SKM-1 (cell line): ENCODE measurements around the gene CEACAM7.
"Not testable (repeated sequence)": the region's sequence is repeated elsewhere in the genome, so short reads cannot be mapped to it uniquely, and the experiment has no call there.

Source experiments
- DNase-seq: peaks from one replicate; lab custom pipeline; 2025; ENCODE audit not compliant: unreplicated experiment; lab: John Stamatoyannopoulos, UW

Gene CEACAM7

DNA sequence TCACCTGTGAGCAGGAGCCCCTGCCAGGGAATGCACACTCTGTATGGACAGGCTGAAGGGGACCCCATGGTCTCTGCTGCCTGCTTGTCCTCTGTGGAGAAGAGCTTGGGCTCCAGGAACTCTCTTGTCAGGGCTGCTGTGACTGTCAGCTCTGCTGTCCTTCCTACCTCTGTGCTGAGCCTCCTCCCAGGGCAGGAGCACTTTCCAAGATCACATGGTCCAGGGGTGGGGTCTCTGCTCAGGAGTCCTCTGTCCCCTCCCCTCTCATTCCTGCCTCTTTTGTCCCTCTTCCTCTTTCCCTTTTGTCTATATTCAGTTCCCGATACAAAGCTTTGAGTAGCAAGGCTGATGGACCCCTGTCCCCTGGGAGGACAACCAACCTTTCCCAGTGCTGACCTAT is at the start of gene CEACAM7:
TSS of gene CEACAM7 (minus strand) at position 173 of the 400 bp plus-strand sequence. CDS start at position 68, 105 bp downstream.
- DNase-seq = no peak

DNA sequence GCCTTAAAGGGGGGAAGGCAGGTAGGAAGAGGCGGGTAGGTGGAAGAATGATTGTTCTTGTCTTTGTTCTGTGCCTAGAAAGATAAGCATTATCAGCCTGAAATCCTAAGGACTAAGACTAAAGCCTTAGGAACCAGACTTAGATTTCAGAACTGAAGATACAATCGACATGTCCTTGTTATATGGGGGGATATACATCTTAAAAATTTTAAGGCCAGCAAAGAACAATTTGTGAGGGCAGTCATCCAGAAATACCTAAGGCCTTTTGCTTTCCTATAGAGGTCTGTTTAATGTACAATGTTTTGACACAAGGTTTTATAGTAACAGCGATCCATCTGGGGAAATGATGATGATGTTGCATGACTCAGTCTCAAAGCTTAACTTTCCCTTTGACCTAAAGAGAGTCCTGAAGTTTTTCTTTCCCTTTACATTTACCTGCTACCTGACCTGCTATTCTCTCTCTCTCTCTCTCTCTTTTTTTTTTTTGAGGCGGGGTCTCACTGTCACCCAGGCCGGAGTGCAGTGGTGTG is 47.1 kb upstream of the CEACAM7 start:
- DNase-seq = no peak

DNA sequence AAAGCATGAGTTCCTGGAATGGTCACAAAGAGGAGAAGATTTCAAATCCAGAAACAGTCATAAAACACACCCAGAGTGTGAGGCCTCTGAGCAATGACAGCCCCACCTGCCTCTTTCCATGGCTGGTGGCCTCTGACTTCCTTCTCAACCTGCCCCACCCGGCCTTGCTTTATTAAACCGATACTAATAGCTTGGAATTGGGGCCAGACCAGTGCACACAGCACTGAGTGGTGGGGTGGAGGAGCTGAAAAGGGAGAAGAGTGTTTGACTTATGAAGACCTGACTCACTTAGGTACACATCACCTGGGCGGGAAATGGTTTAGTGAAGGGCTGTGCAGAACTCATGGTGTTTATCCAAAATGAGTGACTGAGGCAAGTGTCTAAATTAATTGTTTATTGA is 46.5 kb upstream of the CEACAM7 start:
- DNase-seq = no peak

DNA sequence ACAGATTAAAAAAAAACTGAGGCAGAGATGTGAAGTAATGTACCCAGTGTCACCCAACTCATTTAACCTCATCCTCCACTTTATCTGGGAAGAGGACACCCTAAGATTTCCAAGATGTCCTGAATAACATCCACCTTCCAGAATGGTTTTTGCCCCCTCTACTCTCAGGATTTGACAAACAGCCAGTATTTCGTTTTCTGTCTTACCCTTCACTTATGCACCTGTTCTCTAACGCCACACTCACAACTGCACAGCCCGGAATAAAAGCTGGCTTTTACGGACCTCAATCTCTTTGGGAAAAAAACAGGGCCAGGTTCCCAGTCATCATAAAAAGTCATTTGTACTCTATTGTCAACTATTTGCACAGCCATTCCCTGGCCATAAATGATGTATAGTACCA is 46.1 kb upstream of the CEACAM7 start:
- DNase-seq = no peak

GRCh38 chr19:41726493-41726892 is 38.4 kb upstream of the CEACAM7 start:
- no peak for DNase-seq

- DNase-seq = no peak
Measured at GRCh38 chr19:41720103-41720502, 32.0 kb upstream of the CEACAM7 start.

DNA sequence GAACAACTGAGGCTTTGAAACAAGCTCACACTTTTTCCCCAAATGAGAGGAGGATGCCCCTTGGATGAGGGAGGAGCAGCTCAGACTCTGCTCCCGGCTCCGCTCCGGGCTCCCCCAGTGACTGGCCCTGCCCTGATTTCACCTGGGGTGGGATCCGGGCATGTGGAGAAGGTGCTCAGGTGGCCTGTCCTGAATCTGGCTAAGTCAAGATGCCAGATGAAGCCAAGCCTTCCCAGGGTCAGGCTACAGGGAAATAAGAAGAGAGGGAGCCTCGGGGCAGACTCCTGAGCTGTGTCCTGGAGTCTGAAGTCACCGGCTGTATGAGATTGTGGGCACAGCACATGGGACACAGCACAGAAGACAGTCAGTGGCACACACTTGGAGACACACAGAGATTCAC is 30.7 kb upstream of the CEACAM7 start:
- DNase-seq = no peak

- no peak for DNase-seq
Measured at GRCh38 chr19:41714598-41714997, 26.5 kb upstream of the CEACAM7 start.

DNA sequence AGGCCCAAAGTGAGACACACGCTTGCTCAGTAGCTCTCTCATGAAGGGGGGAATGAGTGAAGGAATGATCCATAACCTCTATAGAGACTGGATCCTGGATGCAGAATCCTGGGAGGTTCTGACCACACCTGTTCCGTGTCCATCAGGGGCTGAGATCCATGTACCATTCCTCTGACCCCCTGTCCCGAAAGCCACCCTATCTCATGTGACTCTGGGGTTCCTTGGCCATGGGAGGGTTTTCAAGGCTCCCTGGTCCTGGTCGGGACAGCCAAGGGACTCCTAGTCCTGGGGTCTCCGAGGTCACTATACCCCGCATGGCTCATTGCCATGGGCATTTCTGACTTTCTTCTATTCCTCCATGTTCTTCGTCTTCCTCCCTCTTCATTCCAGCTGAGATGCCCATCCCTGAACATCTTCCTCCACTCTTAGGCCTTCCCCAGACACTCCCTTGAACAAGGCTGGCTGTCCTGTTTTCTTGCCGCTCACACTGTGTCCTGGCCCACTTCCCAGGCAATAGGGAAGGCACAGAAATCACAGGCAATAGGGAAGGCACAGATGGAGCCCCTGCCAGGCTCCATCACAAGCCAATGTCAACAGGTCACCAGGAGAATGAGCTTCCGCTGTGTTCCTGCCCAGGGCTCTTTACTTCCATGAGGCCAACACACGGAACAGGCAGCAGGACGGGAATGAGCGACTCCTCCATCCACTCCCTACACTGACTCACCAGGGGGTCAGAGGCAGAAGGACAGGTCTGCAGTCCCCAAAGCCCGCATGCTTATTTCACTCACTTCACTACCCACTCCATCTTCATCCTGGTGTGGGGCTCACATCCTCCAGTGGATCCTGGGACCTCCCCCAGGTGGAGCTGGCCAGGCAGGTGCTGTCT is 23.5 kb upstream of the CEACAM7 start:
- DNase-seq = no peak

DNA sequence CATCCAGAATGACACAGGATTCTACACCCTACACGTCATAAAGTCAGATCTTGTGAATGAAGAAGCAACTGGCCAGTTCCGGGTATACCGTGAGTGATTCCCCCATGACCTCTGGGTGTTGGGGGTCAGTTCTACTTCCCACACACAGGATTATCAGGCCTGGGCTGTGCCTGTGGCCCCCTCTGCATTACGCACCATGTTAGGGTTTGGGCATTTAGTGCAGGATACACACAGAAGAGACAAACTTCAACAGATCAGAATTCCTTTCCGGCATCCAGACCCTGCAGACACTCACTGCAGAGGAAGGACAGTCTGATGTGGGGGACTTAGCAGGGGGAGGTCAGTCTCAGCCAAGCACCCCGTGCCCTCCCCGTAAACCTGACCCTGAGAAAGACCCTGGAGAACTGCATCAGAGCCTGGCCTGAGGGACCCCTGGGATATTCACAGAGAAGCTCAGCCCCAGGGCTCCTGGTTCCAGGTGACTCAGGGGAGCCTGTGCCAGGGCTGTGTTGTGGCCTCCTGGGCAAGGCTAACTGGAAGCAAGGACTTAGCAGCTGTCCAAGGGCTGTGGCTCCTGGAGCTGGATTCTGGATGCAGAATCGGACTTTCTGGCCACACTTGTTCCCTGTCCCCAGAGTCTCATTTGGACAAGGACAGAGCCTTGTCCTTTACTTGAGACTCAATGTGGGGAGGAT is 22.0 kb upstream of the CEACAM7 start:
- no peak for DNase-seq

- not testable (repeated sequence) for DNase-seq
Measured at GRCh38 chr19:41709516-41709915, 21.4 kb upstream of the CEACAM7 start.

DNA sequence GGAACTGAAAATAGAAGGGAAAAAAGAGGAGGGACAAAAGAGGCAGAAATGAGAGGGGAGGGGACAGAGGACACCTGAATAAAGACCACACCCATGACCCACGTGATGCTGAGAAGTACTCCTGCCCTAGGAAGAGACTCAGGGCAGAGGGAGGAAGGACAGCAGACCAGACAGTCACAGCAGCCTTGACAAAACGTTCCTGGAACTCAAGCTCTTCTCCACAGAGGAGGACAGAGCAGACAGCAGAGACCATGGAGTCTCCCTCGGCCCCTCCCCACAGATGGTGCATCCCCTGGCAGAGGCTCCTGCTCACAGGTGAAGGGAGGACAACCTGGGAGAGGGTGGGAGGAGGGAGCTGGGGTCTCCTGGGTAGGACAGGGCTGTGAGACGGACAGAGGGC is 20.4 kb upstream of the CEACAM7 start, which contains the start of gene CEACAM5:
TSS of gene CEACAM5 (plus strand) at position 146 of the 400 bp plus-strand sequence. CDS start at position 252, 106 bp downstream.
- no peak for DNase-seq

DNA sequence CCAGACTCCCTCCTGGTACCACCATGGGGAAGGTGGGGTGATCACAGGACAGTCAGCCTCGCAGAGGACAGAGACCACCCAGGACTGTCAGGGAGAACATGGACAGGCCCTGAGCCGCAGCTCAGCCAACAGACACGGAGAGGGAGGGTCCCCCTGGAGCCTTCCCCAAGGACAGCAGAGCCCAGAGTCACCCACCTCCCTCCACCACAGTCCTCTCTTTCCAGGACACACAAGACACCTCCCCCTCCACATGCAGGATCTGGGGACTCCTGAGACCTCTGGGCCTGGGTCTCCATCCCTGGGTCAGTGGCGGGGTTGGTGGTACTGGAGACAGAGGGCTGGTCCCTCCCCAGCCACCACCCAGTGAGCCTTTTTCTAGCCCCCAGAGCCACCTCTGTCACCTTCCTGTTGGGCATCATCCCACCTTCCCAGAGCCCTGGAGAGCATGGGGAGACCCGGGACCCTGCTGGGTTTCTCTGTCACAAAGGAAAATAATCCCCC is 19.9 kb upstream of the CEACAM7 start:
- DNase-seq = no peak

DNA sequence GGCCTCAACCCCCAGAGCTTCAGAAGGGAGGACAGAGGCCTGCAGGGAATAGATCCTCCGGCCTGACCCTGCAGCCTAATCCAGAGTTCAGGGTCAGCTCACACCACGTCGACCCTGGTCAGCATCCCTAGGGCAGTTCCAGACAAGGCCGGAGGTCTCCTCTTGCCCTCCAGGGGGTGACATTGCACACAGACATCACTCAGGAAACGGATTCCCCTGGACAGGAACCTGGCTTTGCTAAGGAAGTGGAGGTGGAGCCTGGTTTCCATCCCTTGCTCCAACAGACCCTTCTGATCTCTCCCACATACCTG is 19.4 kb upstream of the CEACAM7 start:
- no peak for DNase-seq

GRCh38 chr19:41706741-41707501 is 18.9 kb upstream of the CEACAM7 start:
- peak; percentile 4 for DNase-seq

DNA sequence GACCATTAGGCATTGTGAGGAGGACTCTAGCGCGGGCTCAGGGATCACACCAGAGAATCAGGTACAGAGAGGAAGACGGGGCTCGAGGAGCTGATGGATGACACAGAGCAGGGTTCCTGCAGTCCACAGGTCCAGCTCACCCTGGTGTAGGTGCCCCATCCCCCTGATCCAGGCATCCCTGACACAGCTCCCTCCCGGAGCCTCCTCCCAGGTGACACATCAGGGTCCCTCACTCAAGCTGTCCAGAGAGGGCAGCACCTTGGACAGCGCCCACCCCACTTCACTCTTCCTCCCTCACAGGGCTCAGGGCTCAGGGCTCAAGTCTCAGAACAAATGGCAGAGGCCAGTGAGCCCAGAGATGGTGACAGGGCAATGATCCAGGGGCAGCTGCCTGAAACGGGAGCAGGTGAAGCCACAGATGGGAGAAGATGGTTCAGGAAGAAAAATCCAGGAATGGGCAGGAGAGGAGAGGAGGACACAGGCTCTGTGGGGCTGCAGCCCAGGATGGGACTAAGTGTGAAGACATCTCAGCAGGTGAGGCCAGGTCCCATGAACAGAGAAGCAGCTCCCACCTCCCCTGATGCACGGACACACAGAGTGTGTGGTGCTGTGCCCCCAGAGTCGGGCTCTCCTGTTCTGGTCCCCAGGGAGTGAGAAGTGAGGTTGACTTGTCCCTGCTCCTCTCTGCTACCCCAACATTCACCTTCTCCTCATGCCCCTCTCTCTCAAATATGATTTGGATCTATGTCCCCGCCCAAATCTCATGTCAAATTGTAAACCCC is 17.5 kb upstream of the CEACAM7 start:
- DNase-seq = no peak

- DNase-seq = no peak
Measured at GRCh38 chr19:41703602-41704293, 15.7 kb upstream of the CEACAM7 start.

GRCh38 chr19:41702171-41702651 is 14.1 kb upstream of the CEACAM7 start:
- DNase-seq = no peak

DNA sequence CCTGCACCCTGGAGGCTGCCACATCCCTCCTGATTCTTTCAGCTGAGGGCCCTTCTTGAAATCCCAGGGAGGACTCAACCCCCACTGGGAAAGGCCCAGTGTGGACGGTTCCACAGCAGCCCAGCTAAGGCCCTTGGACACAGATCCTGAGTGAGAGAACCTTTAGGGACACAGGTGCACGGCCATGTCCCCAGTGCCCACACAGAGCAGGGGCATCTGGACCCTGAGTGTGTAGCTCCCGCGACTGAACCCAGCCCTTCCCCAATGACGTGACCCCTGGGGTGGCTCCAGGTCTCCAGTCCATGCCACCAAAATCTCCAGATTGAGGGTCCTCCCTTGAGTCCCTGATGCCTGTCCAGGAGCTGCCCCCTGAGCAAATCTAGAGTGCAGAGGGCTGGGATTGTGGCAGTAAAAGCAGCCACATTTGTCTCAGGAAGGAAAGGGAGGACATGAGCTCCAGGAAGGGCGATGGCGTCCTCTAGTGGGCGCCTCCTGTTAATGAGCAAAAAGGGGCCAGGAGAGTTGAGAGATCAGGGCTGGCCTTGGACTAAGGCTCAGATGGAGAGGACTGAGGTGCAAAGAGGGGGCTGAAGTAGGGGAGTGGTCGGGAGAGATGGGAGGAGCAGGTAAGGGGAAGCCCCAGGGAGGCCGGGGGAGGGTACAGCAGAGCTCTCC is 13.5 kb upstream of the CEACAM7 start:
- DNase-seq = no peak
